ENCODE data around the gene GPT2.

The GPT2 gene

GRCh38 chr16:46897471-46897870, 13.3 kb downstream of the GPT2 start:
- H3F3A ChIP-seq (ENCODE audit: control insufficient read depth, insufficient read depth), result no peaks in the 10 kb centered on the region
- no peaks in the 10 kb centered on the region for H3K4me1 ChIP-seq (ENCODE audit: control insufficient read depth, low read length)
- H3K9me3 ChIP-seq (ENCODE audit: control insufficient read depth, insufficient read depth, low read length), result no peaks in the 10 kb centered on the region
- H4K20me1 ChIP-seq (ENCODE audit: control insufficient read depth, insufficient read depth, low read depth, low read length), result no peaks in the 10 kb centered on the region
- no peak overlapping the region for H3K4me3 ChIP-seq (ENCODE audit: low read length)
- no peaks in the 10 kb centered on the region for H3K79me2 ChIP-seq (ENCODE audit: control insufficient read depth, low read length)
- no peak overlapping the region for H3K4me2 ChIP-seq (ENCODE audit: low read length)
- H3K27ac ChIP-seq (ENCODE audit: low read depth, low read length), result no peak overlapping the region
- TF ChIP-seq CTCF (IDR thresholded peaks at IDR 0.05; ENCODE audit: low read depth, low read length, poor library complexity, severe bottlenecking) (no peak), EZH2phosphoT487 (IDR thresholded peaks at IDR 0.05; ENCODE audit: borderline replicate concordance, low read length) (no peak)
- no peaks in the 10 kb centered on the region for H3K36me3 ChIP-seq (ENCODE audit: control insufficient read depth, low read length)
- no peaks in the 10 kb centered on the region for H3K9me2 ChIP-seq (replicated peaks; ENCODE audit: control insufficient read depth, low read length)
- H3K27me3 ChIP-seq (ENCODE audit: control insufficient read depth, low read length), result no peaks in the 10 kb centered on the region

GRCh38 chr16:46898006-46898405, 13.8 kb downstream of the GPT2 start:
- Histone ChIP-seq H3K27me3 (ENCODE audit: control insufficient read depth, low read length) (no peaks in the 10 kb centered on the region), H3K4me2 (ENCODE audit: low read length) (no peak overlapping the region), H3K9me3 (ENCODE audit: control insufficient read depth, insufficient read depth, low read length) (no peaks in the 10 kb centered on the region), H3K4me3 (ENCODE audit: low read length) (no peak overlapping the region), H3K27ac (ENCODE audit: low read depth, low read length) (no peak overlapping the region), H3K36me3 (ENCODE audit: control insufficient read depth, low read length) (no peaks in the 10 kb centered on the region), H3K9me2 (replicated peaks; ENCODE audit: control insufficient read depth, low read length) (no peaks in the 10 kb centered on the region), H3F3A (ENCODE audit: control insufficient read depth, insufficient read depth) (no peaks in the 10 kb centered on the region), H3K4me1 (ENCODE audit: control insufficient read depth, low read length) (no peaks in the 10 kb centered on the region), H4K20me1 (ENCODE audit: control insufficient read depth, insufficient read depth, low read depth, low read length) (no peaks in the 10 kb centered on the region), H3K79me2 (ENCODE audit: control insufficient read depth, low read length) (no peaks in the 10 kb centered on the region)
- no peak for TF ChIP-seq EZH2phosphoT487 (IDR thresholded peaks at IDR 0.05; ENCODE audit: borderline replicate concordance, low read length)
- no peak for TF ChIP-seq CTCF (IDR thresholded peaks at IDR 0.05; ENCODE audit: low read depth, low read length, poor library complexity, severe bottlenecking)

GRCh38 chr16:46899443-46900143, 15.4 kb downstream of the GPT2 start:
- Histone ChIP-seq H3K36me3 (ENCODE audit: control insufficient read depth, low read length) (no peaks in the 10 kb centered on the region), H3K27me3 (ENCODE audit: control insufficient read depth, low read length) (no peaks in the 10 kb centered on the region), H3K9me2 (replicated peaks; ENCODE audit: control insufficient read depth, low read length) (no peaks in the 10 kb centered on the region), H3K4me3 (ENCODE audit: low read length) (no peak overlapping the region), H3K27ac (ENCODE audit: low read depth, low read length) (no peak overlapping the region), H3K4me1 (ENCODE audit: control insufficient read depth, low read length) (no peaks in the 10 kb centered on the region), H3K79me2 (ENCODE audit: control insufficient read depth, low read length) (no peaks in the 10 kb centered on the region), H3K9me3 (ENCODE audit: control insufficient read depth, insufficient read depth, low read length) (no peaks in the 10 kb centered on the region), H4K20me1 (ENCODE audit: control insufficient read depth, insufficient read depth, low read depth, low read length) (no peaks in the 10 kb centered on the region), H3F3A (ENCODE audit: control insufficient read depth, insufficient read depth) (no peaks in the 10 kb centered on the region), H3K4me2 (ENCODE audit: low read length) (no peak overlapping the region)
- TF ChIP-seq EZH2phosphoT487 (IDR thresholded peaks at IDR 0.05; ENCODE audit: borderline replicate concordance, low read length) (no peak), CTCF (IDR thresholded peaks at IDR 0.05; ENCODE audit: low read depth, low read length, poor library complexity, severe bottlenecking) (no peak)

Data from DOHH2 (cell line).